COR-L47 (cell line): ENCODE measurements around the gene TXNL1.
"Not testable (repeated sequence)": the region's sequence is repeated elsewhere in the genome, so short reads cannot be mapped to it uniquely, and the experiment has no call there.

Experiments
- DNase-seq: peaks from one replicate; lab custom pipeline; 2025; lab: John Stamatoyannopoulos, UW

TXNL1 gene

GRCh38 chr18:56645415-56646016, 7.1 kb upstream of the TXNL1 start:
- DNase-seq = peak; percentile 49

- DNase-seq = no peak
Measured at GRCh38 chr18:56643381-56643780, 5.0 kb upstream of the TXNL1 start.

GRCh38 chr18:56641714-56642337, 3.4 kb upstream of the TXNL1 start:
- no peak for DNase-seq

- DNase-seq = no peak
Measured at GRCh38 chr18:56639571-56639970, 1.2 kb upstream of the TXNL1 start.

GRCh38 chr18:56639104-56639381, 651 bp upstream of the TXNL1 start:
- peak; percentile 37 for DNase-seq

GRCh38 chr18:56637711-56638231, 621 bp downstream of the TXNL1 start:
- DNase-seq = no peak

GRCh38 chr18:56637176-56637575, 1.2 kb downstream of the TXNL1 start:
- no peak for DNase-seq

GRCh38 chr18:56635007-56635406, 3.4 kb downstream of the TXNL1 start:
- no peak for DNase-seq

GRCh38 chr18:56632070-56633022, 6.0 kb downstream of the TXNL1 start:
- DNase-seq = no peak

GRCh38 chr18:56627991-56628390, 10.4 kb downstream of the TXNL1 start:
- no peak for DNase-seq

GRCh38 chr18:56615738-56616520, 22.5 kb downstream of the TXNL1 start:
- DNase-seq = no peak

- no peak for DNase-seq
Measured at GRCh38 chr18:56606618-56607017, 31.8 kb downstream of the TXNL1 start.

- no peak for DNase-seq
Measured at GRCh38 chr18:56598422-56598821, 40.0 kb downstream of the TXNL1 start.

GRCh38 chr18:56593906-56594305, 44.5 kb downstream of the TXNL1 start:
- DNase-seq = no peak

GRCh38 chr18:56580026-56580425, 58.4 kb downstream of the TXNL1 start:
- no peak for DNase-seq

- no peak for DNase-seq
Measured at GRCh38 chr18:56579451-56579850, 58.9 kb downstream of the TXNL1 start.

- no peak for DNase-seq
Measured at GRCh38 chr18:56576826-56577573, 61.4 kb downstream of the TXNL1 start.

- peak; percentile 68 for DNase-seq
Measured at GRCh38 chr18:56575819-56576663, 62.4 kb downstream of the TXNL1 start.

- no peak for DNase-seq
Measured at GRCh38 chr18:56574861-56575260, 63.5 kb downstream of the TXNL1 start.

- not testable (repeated sequence) for DNase-seq
Measured at GRCh38 chr18:56572267-56572666, 66.1 kb downstream of the TXNL1 start.
